ENCODE results near the gene PACSIN2. TPM values are rescaled to one million over a fixed set of nuclear protein-coding genes. Genes with fewer than 3 reads are reported as not detected.
A peak's percentile ranks its signal among the peaks of the same experiment; 100 is the strongest.

Gene PACSIN2
- total and polyA plus RNA-seq, 2 of the 13 experiments (the other 11 are each of a cell fraction or from before 2014, with no cell fraction given), result 54.1 to 68.8 TPM

DNA sequence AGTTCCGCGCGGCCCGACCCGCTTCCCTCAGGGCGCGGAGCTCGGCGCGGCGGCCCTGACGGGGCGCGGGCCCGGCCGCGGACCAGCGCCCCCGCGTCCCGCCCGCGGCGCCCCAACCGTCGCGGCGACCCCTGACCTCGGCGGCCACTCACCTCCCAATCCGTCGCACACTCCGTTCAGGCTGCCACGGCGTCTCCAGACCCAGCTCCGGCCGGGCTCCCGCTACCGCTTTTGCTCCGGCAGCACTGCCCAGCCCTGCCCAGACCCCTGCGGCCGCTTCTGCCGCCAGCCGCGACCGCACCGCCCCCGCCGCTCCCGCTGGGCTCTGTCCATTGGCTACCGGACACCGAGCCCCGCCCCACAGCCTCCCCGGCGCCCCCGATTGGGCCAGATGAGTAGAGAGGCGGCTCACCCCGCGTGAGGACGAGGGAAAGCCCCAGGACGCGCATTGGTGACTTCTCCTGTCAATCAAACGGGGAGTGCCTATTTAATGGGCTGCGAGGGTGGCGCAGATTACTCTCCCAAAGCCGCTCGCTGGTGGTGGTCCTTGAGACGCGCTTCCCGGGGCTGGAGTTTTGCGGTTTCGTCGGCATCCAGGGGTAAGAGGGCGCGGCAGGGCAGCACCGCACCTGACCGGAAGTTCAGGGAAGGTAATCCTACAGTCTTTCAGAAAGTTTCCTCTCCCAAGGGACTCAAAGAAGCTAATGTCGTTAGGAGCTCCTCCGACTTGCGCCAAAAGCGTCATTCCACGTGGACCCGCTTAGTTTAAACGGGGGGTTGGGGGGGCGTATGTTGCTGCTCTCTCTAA is at the start of gene PACSIN2 (continued):
- TF ChIP-seq KLF9 (CRISPR knock-in tag; IDR thresholded peaks at IDR 0.05; ENCODE audit: low read depth) (no peak), RAD51 (IDR thresholded peaks at IDR 0.05; ENCODE audit: borderline replicate concordance) (no peak), DNMT1 (CRISPR knock-in tag; IDR thresholded peaks at IDR 0.05) (no peak)
- TF ChIP-seq, protein P1, sequence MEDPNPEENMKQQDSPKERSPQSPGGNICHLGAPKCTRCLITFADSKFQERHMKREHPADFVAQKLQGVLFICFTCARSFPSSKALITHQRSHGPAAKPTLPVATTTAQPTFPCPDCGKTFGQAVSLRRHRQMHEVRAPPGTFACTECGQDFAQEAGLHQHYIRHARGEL (CRISPR knock-in tag; IDR thresholded peaks at IDR 0.05), result no peak

DNA sequence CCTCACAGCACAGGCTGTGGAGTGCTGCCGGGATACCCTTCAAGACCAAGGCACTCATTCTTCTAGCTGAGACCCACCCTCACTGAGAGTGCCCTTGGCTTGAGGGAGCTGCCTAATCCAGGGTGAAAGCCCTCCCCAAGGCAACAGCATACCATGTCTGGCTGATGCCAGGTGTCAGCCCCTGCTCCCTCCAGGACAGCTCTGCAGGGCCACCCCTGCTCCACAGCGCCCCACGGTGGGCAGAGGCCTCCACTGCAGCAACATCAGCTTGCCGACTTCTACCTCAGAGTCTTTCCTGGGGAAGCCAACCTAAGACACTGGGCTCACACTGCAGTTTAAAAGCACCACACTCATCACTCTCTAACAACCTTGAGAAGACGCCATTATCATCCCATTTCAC is 45.2 kb upstream of the PACSIN2 start:
- Histone ChIP-seq H3K36me3 (replicated peaks in 1 of 2; ENCODE audit: control insufficient read depth in 1 of 2, insufficient read depth in 2 of 2, low read length in 2 of 2) (no peaks in the 10 kb centered on the region), H3K27me3 (ENCODE audit: control insufficient read depth in 1 of 2, insufficient read depth in 2 of 2, low read length in 2 of 2) (no peaks in the 10 kb centered on the region), H4K20me1 (ENCODE audit: insufficient read depth, low read length) (no peaks in the 10 kb centered on the region), H3K9me3 (ENCODE audit: low read length) (no peaks in the 10 kb centered on the region), H3K4me1 (ENCODE audit: insufficient read depth, low read length) (no peaks in the 10 kb centered on the region), H3K9ac (ENCODE audit: insufficient read depth, low read depth, low read length) (no peak overlapping the region), H3K79me2 (ENCODE audit: insufficient read depth, low read length) (no peaks in the 10 kb centered on the region), H3K27ac (ENCODE audit: extremely low read length, insufficient read depth, low read length) (no peak overlapping the region), H2AFZ (ENCODE audit: low read length) (no peak overlapping the region), H3K4me2 (ENCODE audit: low read depth, low read length) (no peak overlapping the region), H3K4me3 (replicated peaks in 1 of 3; ENCODE audit: insufficient read depth in 1 of 3, low read depth in 2 of 3, low read length in 3 of 3) (no peak overlapping the region)
- FAIRE-seq (peak; percentile 58), DNase-seq (ENCODE audit: low spot score) (peak; percentile 32), ATAC-seq (peak; percentile 85)
- ChIA-PET CTCF (ENCODE audit: low intra/inter-chr PET ratio, low total read pairs) (interaction anchor here (0.6 to 1.1 kb wide), 3 partner anchors 192 to 280 kb away, joined by 3 to 6 read pairs (median 4); no protein-coding TSS in a partner anchor), POLR2A (interaction anchor here (0.9 to 1.1 kb wide), 2 partner anchors 9 to 18 kb away, joined by 3 read pairs; no protein-coding TSS in a partner anchor)
- WGBS (ENCODE audit: low lambda C conversion rate), result 19% methylated on average over 4 of the region's 5 CpGs
- BruUV-seq (replicated peaks), result no TSS peak
- intact Hi-C loops (cut with micrococcal nuclease; ENCODE audit: unreplicated experiment) (no loop called here), in situ Hi-C loops (cut with HindIII; ENCODE audit: extremely low pct_ligation_motif_present, low pct_unique_long_range_greater_than_20kb) (no loop called here)
- TF ChIP-seq ZNF34 (CRISPR knock-in tag; IDR thresholded peaks at IDR 0.05; ENCODE audit: borderline replicate concordance) (no peak), ZNF570 (CRISPR knock-in tag; IDR thresholded peaks at IDR 0.05; ENCODE audit: borderline replicate concordance) (no peak), EED (CRISPR knock-in tag; IDR thresholded peaks at IDR 0.05) (0 out of 2 replicates have a peak, but pooled peaks have one; percentile 43), EZH2 (conservative IDR thresholded peaks at IDR 0.05; ENCODE audit: low read depth, low read length) (no peak), ONECUT2 (CRISPR knock-in tag; IDR thresholded peaks at IDR 0.05) (no peak), MAF1 (CRISPR knock-in tag; IDR thresholded peaks at IDR 0.05; ENCODE audit: borderline replicate concordance) (no peak)
- TF ChIP-seq, protein P2, sequence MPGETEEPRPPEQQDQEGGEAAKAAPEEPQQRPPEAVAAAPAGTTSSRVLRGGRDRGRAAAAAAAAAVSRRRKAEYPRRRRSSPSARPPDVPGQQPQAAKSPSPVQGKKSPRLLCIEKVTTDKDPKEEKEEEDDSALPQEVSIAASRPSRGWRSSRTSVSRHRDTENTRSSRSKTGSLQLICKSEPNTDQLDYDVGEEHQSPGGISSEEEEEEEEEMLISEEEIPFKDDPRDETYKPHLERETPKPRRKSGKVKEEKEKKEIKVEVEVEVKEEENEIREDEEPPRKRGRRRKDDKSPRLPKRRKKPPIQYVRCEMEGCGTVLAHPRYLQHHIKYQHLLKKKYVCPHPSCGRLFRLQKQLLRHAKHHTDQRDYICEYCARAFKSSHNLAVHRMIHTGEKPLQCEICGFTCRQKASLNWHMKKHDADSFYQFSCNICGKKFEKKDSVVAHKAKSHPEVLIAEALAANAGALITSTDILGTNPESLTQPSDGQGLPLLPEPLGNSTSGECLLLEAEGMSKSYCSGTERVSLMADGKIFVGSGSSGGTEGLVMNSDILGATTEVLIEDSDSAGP (CRISPR knock-in tag; IDR thresholded peaks at IDR 0.05; ENCODE audit: borderline replicate concordance), result no peak
- TF ChIP-seq, protein P3, sequence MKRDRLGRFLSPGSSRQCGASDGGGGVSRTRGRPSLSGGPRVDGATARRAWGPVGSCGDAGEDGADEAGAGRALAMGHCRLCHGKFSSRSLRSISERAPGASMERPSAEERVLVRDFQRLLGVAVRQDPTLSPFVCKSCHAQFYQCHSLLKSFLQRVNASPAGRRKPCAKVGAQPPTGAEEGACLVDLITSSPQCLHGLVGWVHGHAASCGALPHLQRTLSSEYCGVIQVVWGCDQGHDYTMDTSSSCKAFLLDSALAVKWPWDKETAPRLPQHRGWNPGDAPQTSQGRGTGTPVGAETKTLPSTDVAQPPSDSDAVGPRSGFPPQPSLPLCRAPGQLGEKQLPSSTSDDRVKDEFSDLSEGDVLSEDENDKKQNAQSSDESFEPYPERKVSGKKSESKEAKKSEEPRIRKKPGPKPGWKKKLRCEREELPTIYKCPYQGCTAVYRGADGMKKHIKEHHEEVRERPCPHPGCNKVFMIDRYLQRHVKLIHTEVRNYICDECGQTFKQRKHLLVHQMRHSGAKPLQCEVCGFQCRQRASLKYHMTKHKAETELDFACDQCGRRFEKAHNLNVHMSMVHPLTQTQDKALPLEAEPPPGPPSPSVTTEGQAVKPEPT (CRISPR knock-in tag; IDR thresholded peaks at IDR 0.05; ENCODE audit: low read depth), result no peak
- TF ChIP-seq, protein P4, sequence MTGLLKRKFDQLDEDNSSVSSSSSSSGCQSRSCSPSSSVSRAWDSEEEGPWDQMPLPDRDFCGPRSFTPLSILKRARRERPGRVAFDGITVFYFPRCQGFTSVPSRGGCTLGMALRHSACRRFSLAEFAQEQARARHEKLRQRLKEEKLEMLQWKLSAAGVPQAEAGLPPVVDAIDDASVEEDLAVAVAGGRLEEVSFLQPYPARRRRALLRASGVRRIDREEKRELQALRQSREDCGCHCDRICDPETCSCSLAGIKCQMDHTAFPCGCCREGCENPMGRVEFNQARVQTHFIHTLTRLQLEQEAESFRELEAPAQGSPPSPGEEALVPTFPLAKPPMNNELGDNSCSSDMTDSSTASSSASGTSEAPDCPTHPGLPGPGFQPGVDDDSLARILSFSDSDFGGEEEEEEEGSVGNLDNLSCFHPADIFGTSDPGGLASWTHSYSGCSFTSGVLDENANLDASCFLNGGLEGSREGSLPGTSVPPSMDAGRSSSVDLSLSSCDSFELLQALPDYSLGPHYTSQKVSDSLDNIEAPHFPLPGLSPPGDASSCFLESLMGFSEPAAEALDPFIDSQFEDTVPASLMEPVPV (CRISPR knock-in tag; IDR thresholded peaks at IDR 0.05), result no peak
- TF ChIP-seq, protein P5, sequence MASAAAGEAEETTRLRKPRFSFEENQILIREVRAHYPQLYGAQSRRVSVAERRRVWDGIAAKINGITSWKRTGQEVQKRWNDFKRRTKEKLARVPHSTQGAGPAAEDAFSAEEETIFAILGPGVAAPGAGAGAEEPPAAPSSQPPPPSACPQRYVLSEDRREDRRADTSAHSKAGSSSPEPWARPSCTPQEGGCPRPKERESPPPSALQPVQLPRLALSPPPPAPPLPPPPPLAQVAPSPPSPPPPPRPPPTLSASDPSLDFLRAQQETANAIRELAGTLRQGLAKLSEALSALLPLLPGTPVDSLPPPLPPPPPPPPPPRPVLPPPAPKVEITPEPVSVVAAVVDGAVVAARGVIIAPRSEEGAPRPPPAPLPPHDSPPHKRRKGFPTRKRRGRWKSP (CRISPR knock-in tag; IDR thresholded peaks at IDR 0.05), result no peak
